DMS 273 (cell line): ENCODE results near the gene RECQL5.
A peak's percentile ranks its signal among the peaks of the same experiment; 100 is the strongest.
"Not testable (repeated sequence)": the region's sequence is repeated elsewhere in the genome, so short reads cannot be mapped to it uniquely, and the experiment has no call there.

Source experiments
- DNase-seq: peaks from one replicate; lab custom pipeline; 2025; ENCODE audit not compliant: unreplicated experiment; lab: John Stamatoyannopoulos, UW

RECQL5 gene

GRCh38 chr17:75649687-75650086, 17.3 kb downstream of the RECQL5 start:
- DNase-seq: no peak

GRCh38 chr17:75647921-75648320, 19.0 kb downstream of the RECQL5 start:
- no peak for DNase-seq

- DNase-seq: no peak
Measured at GRCh38 chr17:75647061-75647460, 19.9 kb downstream of the RECQL5 start.

- DNase-seq: no peak
Measured at GRCh38 chr17:75646638-75646992, 20.3 kb downstream of the RECQL5 start.

- no peak for DNase-seq
Measured at GRCh38 chr17:75645889-75646637, 20.9 kb downstream of the RECQL5 start.

DNA sequence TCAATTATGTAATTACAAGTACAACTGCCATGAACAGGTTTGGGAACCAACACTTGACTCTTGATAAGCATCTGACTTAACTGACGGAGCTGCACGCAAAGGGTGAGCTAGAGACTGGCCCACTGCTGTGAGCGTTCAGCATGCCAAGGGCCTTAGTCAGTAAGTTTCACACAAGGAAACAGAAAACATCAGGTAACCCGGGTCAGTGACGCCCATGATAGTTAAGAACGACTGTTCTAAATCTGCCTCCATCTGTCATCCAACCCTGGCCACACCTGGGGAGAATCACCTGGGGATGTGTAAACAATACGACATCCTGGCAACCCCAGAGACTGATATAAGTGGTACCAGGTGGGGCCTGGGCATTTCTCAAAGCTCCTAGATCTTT, 21.5 kb downstream of the RECQL5 start:
- DNase-seq: no peak

DNA sequence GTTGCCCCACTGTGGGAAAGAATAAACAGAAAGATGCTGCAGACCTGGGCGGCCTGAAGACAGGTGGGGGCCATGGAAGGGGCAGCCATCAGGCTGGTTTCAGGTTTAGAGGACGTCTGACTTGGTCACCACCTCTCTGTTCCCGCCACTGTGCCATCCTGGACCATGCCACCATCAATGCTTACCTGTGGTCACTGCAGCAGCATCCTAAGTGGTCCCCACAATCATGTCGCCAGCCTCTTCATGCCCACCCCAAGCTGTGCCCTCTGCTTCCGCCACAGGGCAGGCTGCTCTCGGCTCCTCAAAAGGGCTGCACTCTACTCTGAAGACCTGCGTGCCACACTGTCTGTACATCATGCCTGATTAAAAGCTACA, 23.3 kb downstream of the RECQL5 start:
- no peak for DNase-seq

DNA sequence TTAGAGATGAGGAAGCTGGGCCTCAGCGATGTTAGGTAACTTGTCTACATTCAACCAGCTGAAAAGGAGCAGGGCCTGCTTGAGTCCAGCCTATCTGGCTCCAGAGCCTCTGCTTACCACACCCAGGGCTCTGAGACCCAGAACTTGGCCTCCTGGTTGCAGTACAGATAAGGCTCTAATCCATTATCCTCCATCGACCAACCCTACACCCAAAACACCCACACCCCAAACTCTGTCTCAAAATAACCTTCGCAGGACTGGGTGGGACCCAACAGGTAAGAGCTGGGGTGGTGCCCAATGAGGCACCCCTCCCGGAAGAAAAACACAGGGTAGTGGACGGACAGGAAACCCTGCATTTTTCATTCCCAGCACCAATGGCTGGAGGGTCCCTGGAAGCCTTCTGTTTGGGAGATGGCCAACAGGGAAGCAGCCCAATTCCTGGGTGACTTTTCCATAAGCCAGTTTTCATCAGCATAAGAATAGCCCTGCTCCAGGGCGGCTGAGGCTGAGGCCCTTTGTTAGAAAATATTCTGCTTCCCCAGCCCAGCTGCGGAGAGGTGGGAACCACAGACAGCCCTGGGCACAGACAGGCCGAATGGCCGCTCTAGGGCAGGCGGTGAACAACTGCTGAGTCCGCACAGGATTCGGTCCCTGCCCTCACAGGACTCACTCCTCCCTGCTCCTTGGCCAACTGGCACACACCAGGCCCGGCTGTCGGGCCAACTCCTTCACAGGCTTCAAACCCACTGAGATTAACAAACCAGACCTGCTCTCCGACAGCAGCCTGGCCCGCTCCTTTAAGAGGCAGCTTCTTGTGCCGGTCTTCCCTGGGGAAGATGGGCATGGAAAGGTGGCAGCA, 23.9 kb downstream of the RECQL5 start:
- no peak for DNase-seq

GRCh38 chr17:75642182-75642783, 24.7 kb downstream of the RECQL5 start:
- no peak for DNase-seq

DNA sequence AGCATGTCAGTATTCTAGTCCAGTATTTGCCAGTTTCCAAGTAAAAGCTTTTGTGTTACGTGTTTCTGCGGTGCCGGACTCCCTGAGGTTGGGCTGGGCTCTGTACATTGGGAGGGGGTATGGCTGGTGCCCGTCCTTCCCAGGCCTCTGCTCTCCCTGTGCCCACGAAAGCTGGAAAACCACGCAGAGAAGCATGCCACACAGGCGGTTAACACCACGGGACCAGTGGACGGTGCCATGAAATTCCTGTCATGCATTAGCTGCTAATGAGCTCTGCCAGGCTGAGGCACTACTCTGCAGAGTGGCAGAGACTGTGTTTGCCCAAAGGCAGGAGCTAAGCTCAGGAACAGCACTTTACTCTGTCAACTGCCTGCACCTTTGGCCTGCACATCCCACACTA, 25.6 kb downstream of the RECQL5 start:
- DNase-seq: no peak

- no peak for DNase-seq
Measured at GRCh38 chr17:75640556-75641119, 26.3 kb downstream of the RECQL5 start.

DNA sequence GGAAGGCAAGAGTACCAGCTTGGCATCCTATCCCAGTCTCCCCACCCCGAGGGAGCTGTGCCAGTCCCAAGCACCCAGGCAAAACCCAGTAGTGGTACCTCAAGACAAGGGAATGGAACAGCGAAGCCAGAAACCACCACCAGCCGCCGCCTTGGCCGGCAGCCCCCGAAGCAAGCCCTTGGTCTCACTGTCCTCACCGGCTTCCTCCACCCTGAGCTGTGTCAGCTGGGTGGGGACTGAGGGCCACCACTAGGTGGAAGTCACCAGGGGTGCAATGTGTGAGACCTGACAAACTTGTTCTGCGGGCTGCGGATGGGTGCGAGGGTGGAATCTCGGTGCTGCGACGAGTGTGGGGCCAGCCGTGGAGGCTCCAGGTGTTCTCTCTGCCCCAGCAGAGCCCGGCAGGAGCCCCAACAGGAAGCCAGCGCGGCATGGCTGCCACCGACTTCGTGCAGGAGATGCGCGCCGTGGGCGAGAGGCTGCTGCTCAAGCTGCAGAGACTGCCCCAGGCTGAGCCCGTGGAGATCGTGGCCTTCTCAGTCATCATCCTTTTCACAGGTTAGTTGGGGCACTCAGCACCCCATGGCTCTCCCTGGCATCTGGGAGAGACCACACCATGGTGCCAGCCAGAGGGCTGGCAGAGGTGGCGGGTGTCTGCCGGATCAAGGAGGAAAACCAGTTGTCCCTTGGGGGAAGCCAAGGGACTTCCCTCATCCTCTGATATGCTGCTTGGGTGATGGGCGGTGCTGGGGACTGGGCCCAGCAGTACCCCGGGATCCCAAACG, 27.0 kb downstream of the RECQL5 start:
- DNase-seq: no peak

DNA sequence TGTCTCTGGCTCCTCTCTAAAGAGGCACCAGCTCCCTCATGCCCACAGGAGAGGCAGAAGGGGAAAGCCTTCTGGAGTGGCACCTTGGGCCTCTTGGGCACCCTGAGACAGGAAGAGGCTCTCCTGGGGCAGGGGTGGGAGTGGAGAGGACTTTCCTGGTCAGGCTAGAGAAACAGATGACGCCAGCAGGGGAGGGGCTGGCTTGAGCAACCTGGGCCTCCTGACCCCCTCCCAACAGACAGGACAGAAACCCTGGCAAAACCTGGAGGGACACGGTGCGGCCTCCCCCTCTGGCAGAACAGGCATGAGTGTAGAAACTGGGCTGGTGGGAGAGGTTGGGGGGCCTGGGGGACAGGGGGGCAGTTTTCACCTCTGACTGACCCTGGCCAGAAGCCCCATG, 27.6 kb downstream of the RECQL5 start:
- no peak for DNase-seq

DNA sequence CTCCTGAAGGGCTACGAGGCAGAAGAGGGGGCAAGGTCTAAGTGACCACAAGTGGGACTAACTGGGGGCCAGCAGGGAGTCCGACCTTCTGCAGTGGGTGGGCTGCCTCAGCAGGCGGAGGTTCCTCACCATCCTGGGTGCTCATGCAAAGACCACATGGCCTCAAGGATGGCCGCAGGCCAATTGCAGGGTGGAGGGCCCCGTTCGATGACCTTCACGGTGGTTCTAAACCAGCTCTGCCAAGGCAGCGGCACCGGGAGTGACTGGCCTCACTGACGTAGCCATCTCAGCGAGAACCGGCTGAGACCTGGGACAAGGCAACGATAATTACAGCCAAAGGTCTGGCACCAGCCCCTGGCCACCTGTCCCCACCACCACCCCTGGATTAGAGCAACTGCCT, 28.1 kb downstream of the RECQL5 start:
- no peak for DNase-seq

DNA sequence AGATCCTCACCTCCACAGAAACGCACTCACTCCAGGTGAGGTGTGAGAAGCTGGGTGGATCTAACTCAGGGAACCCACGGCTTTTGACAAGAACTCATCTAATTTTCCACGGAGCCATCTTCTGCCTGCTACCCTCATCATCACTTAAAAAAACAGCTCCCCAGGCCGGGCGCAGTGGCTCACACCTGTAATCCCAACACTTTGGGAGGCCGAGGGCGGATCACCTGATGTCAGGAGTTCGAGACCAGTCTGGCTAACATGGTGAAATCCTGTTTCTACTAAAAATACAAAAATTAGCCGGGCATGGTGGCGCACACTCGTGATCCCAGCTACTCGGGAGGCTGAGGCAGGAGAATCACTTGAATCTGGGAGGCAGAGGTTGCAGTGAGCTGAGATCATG, 28.9 kb downstream of the RECQL5 start:
- DNase-seq: not testable (repeated sequence)

DNA sequence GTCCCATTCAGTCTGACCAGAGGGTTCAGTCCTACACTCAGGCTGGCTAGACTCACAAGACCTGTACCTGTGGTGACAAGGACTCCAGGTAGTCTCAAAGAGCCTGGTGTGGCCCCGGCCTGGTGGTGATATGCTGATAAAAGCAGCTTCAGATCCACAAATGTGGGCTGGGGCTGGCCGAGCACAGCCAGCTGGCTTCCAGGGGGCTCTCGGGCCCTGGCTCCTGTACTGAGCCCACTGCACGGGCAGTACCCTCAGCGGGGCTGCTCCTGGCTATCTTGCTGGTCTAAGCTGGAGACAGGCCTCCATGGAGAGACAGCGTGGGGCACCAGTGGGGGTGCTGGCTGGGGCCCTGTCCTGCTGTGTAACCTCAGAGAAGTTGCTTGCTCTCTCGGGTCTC, 29.4 kb downstream of the RECQL5 start:
- no peak for DNase-seq

DNA sequence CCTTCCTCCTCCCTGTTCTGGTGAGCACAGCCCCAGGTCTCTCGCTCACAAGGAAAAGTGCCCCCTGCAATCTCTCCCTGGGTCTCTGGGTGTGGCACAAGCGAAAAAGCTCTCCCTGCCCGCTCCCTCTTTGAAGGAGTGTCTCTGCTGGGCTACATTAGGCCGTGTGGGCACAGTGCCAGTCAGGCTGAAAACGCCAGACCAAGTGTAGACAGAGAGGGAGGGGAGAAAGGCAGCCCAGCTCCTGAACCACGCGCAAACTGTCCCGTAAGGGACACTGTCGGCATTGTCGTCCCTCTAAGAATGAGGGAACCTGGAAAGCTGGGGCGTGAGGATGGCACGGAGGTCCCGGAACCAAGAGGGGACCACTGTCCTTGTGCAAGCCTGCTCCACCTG, 29.8 kb downstream of the RECQL5 start:
- no peak for DNase-seq

- no peak for DNase-seq
Measured at GRCh38 chr17:75636381-75637142, 30.4 kb downstream of the RECQL5 start.

DNA sequence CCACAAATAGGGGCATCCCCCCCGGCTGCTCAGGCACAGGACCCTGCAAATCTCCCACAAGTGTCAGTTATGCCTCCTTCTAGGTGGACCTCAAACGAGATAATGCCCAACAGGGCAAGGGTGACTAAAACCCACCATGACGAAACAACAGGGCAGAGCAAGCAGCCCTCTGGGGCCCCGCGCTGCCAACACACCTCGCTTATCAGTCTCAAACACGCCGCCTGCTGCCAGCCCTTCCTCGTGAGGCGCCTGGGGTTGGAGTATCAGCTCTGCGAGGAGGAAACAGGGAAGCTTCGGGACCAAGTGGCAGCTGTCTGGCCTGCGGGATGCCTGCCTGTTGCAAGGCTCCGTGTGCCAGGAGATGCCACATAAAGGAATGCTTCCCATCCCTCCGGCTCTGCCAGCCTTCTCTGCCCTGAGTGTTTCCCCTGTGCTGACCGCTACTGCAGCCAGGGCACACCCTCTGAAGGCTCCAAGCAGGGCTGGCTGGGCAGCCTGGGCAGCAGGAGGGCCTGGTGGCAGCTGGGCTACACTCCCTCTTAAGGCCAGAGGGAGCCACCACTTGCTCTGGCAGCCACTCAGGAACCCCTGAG, 31.2 kb downstream of the RECQL5 start:
- DNase-seq: peak; percentile 87
